Measurements from ENCODE around the gene GALNTL6. TPM values are rescaled to one million over a fixed set of nuclear protein-coding genes. Genes with fewer than 3 reads are reported as not detected.

Gene GALNTL6
- total and polyA plus RNA-seq, 4 donors = 0.08 to 0.09 (median 0.09) TPM; not detected in 1

DNA sequence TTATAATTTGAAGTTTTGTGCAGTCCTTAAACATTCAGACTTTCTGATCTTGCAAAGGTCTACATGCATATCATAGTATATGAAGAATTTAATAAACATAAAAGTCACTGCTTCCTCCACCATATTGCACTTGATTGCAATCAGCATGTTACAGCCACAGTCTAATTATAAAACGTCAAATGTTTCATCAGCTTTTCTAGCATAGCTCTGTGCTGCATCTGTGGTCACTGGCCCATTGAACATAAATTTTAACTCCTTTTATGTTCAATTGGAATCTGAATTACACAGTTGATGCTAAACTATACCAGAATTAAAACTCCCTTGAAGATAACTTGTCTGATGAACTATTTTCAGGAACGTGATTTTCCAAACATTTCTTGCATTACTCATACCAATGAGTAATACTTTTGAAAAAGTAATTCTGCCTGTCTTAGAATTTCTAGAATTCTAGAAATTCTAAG lies 329.1 kb downstream of the GALNTL6 start:
- TF ChIP-seq CTCF (IDR thresholded peaks at IDR 0.05; ENCODE audit: control extremely low read depth, extremely low read depth) = no peak
- Histone ChIP-seq H3K9ac (ENCODE audit: insufficient read depth in 1 of 2, low read length in 2 of 2) (no peak overlapping the region), H3K4me3 (no peak overlapping the region), H3K36me3 (ENCODE audit: control insufficient read depth in 4 of 4, insufficient read depth in 4 of 4, low read length in 4 of 4) (no peaks in the 10 kb centered on the region), H3K9me3 (ENCODE audit: control insufficient read depth in 4 of 4, insufficient read depth in 3 of 4, low read length in 3 of 4) (no peaks in the 10 kb centered on the region), H3K4me1 (ENCODE audit: control insufficient read depth in 5 of 5, insufficient read depth in 5 of 5, low read length in 5 of 5) (no peaks in the 10 kb centered on the region), H3K27me3 (ENCODE audit: control insufficient read depth in 3 of 3, insufficient read depth in 3 of 3, low read length in 2 of 3) (no peaks in the 10 kb centered on the region), H3K27ac (ENCODE audit: low read depth in 1 of 2, low read length in 1 of 2) (no peak overlapping the region)
- DNase-seq = no peak
- no peak for ATAC-seq (ENCODE audit: insufficient read depth, low FRiP score)
- WGBS, 2 donors = 43 to 45% methylated on average over 2 of the region's 2 CpGs

DNA sequence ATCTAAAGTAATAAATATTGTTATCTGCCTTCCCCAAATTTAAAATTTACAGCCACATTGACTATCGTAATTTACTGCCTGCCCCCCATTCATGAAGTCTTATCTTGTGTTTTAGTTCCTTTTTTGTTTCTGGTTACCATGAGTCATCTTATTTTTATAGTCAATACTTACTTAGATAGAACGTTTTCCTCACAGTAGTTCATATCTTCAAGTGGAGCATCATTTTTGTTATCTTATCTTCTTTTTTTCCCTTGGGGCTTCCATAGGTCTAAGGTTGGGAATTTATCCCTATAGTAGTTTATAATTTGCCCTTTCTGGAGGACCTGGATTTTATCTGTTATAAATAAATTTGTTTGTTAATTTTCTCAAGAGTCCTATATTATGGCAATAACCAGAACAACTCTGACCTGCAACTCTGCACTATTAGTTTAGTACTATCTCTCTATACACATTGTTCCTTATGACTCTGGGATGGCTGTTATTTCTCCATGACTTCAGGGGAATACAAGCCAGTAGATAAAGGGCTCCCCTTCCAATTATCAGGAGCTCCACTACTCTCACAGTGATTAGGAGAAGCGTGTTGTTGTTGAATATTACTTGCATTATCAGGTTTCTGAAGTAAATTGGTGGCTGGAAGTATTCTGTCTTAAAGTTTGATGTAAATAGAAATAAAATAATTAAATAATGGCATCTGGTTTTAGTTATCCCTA lies 330.6 kb downstream of the GALNTL6 start:
- no peak for ATAC-seq (ENCODE audit: insufficient read depth, low FRiP score)
- H3K4me1 ChIP-seq (ENCODE audit: control insufficient read depth in 5 of 5, insufficient read depth in 5 of 5, low read length in 5 of 5) = no peaks in the 10 kb centered on the region
- DNase-seq = no peak
- H3K4me3 ChIP-seq = no peak overlapping the region
- no peaks in the 10 kb centered on the region for H3K27me3 ChIP-seq (ENCODE audit: control insufficient read depth in 3 of 3, insufficient read depth in 3 of 3, low read length in 2 of 3)
- no peaks in the 10 kb centered on the region for H3K36me3 ChIP-seq (ENCODE audit: control insufficient read depth in 4 of 4, insufficient read depth in 4 of 4, low read length in 4 of 4)
- no peaks in the 10 kb centered on the region for H3K9me3 ChIP-seq (ENCODE audit: control insufficient read depth in 4 of 4, insufficient read depth in 3 of 4, low read length in 3 of 4)
- 48 to 49% methylated on average over 3 of the region's 3 CpGs for WGBS, 2 donors
- H3K9ac ChIP-seq (ENCODE audit: insufficient read depth in 1 of 2, low read length in 2 of 2) = no peak overlapping the region
- no peak for TF ChIP-seq CTCF (IDR thresholded peaks at IDR 0.05; ENCODE audit: control extremely low read depth, extremely low read depth)
- no peak overlapping the region for H3K27ac ChIP-seq (ENCODE audit: low read depth in 1 of 2, low read length in 1 of 2)

GRCh38 chr4:172147687-172148086 lies 334.5 kb downstream of the GALNTL6 start:
- WGBS, 2 donors = 44 to 45% methylated on average over 2 of the region's 2 CpGs
- Histone ChIP-seq H3K4me1 (ENCODE audit: control insufficient read depth in 5 of 5, insufficient read depth in 5 of 5, low read length in 5 of 5) (no peaks in the 10 kb centered on the region), H3K36me3 (ENCODE audit: control insufficient read depth in 4 of 4, insufficient read depth in 4 of 4, low read length in 4 of 4) (no peaks in the 10 kb centered on the region), H3K4me3 (no peak overlapping the region), H3K9me3 (ENCODE audit: control insufficient read depth in 4 of 4, insufficient read depth in 3 of 4, low read length in 3 of 4) (no peaks in the 10 kb centered on the region), H3K9ac (ENCODE audit: insufficient read depth in 1 of 2, low read length in 2 of 2) (no peak overlapping the region), H3K27me3 (ENCODE audit: control insufficient read depth in 3 of 3, insufficient read depth in 3 of 3, low read length in 2 of 3) (no peaks in the 10 kb centered on the region), H3K27ac (ENCODE audit: low read depth in 1 of 2, low read length in 1 of 2) (no peak overlapping the region)
- no peak for TF ChIP-seq CTCF (IDR thresholded peaks at IDR 0.05; ENCODE audit: control extremely low read depth, extremely low read depth)
- ATAC-seq (ENCODE audit: insufficient read depth, low FRiP score) (no peak), DNase-seq (no peak)

GRCh38 chr4:172149329-172149728 lies 336.1 kb downstream of the GALNTL6 start:
- TF ChIP-seq CTCF (IDR thresholded peaks at IDR 0.05; ENCODE audit: control extremely low read depth, extremely low read depth) = no peak
- DNase-seq (no peak), ATAC-seq (ENCODE audit: insufficient read depth, low FRiP score) (no peak)
- no peaks in the 10 kb centered on the region for H3K9me3 ChIP-seq (ENCODE audit: control insufficient read depth in 4 of 4, insufficient read depth in 3 of 4, low read length in 3 of 4)
- no peak overlapping the region for H3K4me3 ChIP-seq
- H3K4me1 ChIP-seq (ENCODE audit: control insufficient read depth in 5 of 5, insufficient read depth in 5 of 5, low read length in 5 of 5) = no peaks in the 10 kb centered on the region
- 73 to 74% methylated on average over 5 of the region's 5 CpGs for WGBS, 2 donors
- no peaks in the 10 kb centered on the region for H3K36me3 ChIP-seq (ENCODE audit: control insufficient read depth in 4 of 4, insufficient read depth in 4 of 4, low read length in 4 of 4)
- no peak overlapping the region for H3K9ac ChIP-seq (ENCODE audit: insufficient read depth in 1 of 2, low read length in 2 of 2)
- H3K27ac ChIP-seq (ENCODE audit: low read depth in 1 of 2, low read length in 1 of 2) = no peak overlapping the region
- no peaks in the 10 kb centered on the region for H3K27me3 ChIP-seq (ENCODE audit: control insufficient read depth in 3 of 3, insufficient read depth in 3 of 3, low read length in 2 of 3)
